Uterus (tissue), 2 donors: ENCODE results near the gene TCF4.

Source experiments
- CTCF ChIP-seq, 4 experiments: fragments of 200-600 bp in 2 of 4; fragments of 450-650 bp in 2 of 4; sonication (generic) in 2 of 4; IDR thresholded peaks; one replicate each; pipeline ENCODE4 v1.5.1; 2016 to 2019; ENCODE audit warnings: antibody characterized with exemption in 4 of 4, mild to moderate bottlenecking in 2 of 4, moderate library complexity in 1 of 4
- POLR2A ChIP-seq, 2 donors: fragments of 450-650 bp; IDR thresholded peaks; one replicate each; pipeline ENCODE4 v1.6.1; 2016; ENCODE audit warnings: antibody characterized with exemption in 2 of 2, mild to moderate bottlenecking in 1 of 2, moderate library complexity in 1 of 2

DNA sequence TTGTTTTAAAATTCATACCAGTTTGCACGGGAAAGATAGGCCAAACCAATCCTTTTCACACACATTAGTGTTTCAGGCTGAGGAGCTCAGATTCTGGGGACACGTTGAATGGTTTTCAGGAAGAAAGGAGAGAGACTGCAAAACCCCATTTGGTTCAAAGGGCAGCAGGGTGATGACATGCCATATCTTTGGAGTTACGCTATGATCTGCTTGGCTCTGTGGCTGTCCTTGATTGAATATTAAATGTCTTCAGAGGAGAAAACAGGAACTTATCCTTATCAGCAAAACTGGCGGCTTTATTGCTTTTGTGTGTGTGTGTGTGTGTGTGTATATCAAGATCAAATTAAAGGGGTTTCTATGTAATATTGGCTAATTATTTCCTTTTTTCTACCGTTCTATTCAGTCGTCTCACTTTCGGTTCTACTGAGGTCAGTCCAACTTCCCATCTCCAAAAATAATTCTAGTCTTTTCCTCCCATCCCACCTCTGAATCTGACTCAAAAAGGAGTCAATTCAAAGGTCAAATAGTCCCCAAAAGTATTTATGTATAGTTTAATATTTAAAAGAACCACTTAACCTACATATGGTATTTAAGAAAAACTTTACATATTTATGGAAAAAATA is 335.8 kb downstream of the TCF4 start:
- TF ChIP-seq POLR2A (IDR thresholded peaks at IDR 0.05) = no peak
- TF ChIP-seq CTCF (IDR thresholded peaks at IDR 0.05) = no peak
